DMS53 treated with DMSO at 0.1 percent for 48 hours (cell line): ENCODE measurements around the gene TMEM178B.
"Not testable (repeated sequence)": the region's sequence is repeated elsewhere in the genome, so short reads cannot be mapped to it uniquely, and the experiment has no call there.

ENCODE experiments used
- DNase-seq: peaks from one replicate; lab custom pipeline; 2025; ENCODE audit not compliant: unreplicated experiment; lab: John Stamatoyannopoulos, UW

The TMEM178B gene

GRCh38 chr7:141142058-141142457 lies 68.2 kb downstream of the TMEM178B start:
- DNase-seq: no peak

- DNase-seq: no peak
These were observed 71.2 kb downstream of the TMEM178B start for GRCh38 chr7:141144921-141145629.

- DNase-seq: no peak
These were observed 71.7 kb downstream of the TMEM178B start for GRCh38 chr7:141145630-141145982.

GRCh38 chr7:141147482-141147881 lies 73.6 kb downstream of the TMEM178B start:
- no peak for DNase-seq

GRCh38 chr7:141150465-141150864 lies 76.6 kb downstream of the TMEM178B start:
- DNase-seq: no peak

GRCh38 chr7:141151746-141152145 lies 77.9 kb downstream of the TMEM178B start:
- no peak for DNase-seq

GRCh38 chr7:141153231-141153630 lies 79.4 kb downstream of the TMEM178B start:
- no peak for DNase-seq

GRCh38 chr7:141154131-141154732 lies 80.4 kb downstream of the TMEM178B start:
- DNase-seq: no peak

GRCh38 chr7:141156407-141156806 lies 82.5 kb downstream of the TMEM178B start:
- DNase-seq: no peak

GRCh38 chr7:141157138-141157765 lies 83.4 kb downstream of the TMEM178B start:
- no peak for DNase-seq

- DNase-seq: no peak
These were observed 84.7 kb downstream of the TMEM178B start for GRCh38 chr7:141158561-141158960.

GRCh38 chr7:141160246-141160860 lies 86.5 kb downstream of the TMEM178B start:
- no peak for DNase-seq

GRCh38 chr7:141161550-141162535 lies 88.0 kb downstream of the TMEM178B start:
- no peak for DNase-seq

GRCh38 chr7:141165521-141165920 lies 91.7 kb downstream of the TMEM178B start:
- no peak for DNase-seq

- DNase-seq: no peak
These were observed 93.1 kb downstream of the TMEM178B start for GRCh38 chr7:141166926-141167325.

GRCh38 chr7:141167381-141167964 lies 93.6 kb downstream of the TMEM178B start:
- no peak for DNase-seq

GRCh38 chr7:141169157-141169556 lies 95.3 kb downstream of the TMEM178B start:
- not testable (repeated sequence) for DNase-seq

GRCh38 chr7:141175728-141176127 lies 101.9 kb downstream of the TMEM178B start:
- DNase-seq: not testable (repeated sequence)

GRCh38 chr7:141177120-141177519 lies 103.3 kb downstream of the TMEM178B start:
- DNase-seq: not testable (repeated sequence)

GRCh38 chr7:141178486-141179135 lies 104.7 kb downstream of the TMEM178B start:
- no peak for DNase-seq
